ENCODE data around the gene FAM83C. TPM values are rescaled to one million over a fixed set of nuclear protein-coding genes. Genes with fewer than 3 reads are reported as not detected.

Gene FAM83C
- total and polyA plus RNA-seq, 10 of the 15 experiments (the other 5 are each of a cell fraction or from before 2014, with no cell fraction given), result not detected

DNA sequence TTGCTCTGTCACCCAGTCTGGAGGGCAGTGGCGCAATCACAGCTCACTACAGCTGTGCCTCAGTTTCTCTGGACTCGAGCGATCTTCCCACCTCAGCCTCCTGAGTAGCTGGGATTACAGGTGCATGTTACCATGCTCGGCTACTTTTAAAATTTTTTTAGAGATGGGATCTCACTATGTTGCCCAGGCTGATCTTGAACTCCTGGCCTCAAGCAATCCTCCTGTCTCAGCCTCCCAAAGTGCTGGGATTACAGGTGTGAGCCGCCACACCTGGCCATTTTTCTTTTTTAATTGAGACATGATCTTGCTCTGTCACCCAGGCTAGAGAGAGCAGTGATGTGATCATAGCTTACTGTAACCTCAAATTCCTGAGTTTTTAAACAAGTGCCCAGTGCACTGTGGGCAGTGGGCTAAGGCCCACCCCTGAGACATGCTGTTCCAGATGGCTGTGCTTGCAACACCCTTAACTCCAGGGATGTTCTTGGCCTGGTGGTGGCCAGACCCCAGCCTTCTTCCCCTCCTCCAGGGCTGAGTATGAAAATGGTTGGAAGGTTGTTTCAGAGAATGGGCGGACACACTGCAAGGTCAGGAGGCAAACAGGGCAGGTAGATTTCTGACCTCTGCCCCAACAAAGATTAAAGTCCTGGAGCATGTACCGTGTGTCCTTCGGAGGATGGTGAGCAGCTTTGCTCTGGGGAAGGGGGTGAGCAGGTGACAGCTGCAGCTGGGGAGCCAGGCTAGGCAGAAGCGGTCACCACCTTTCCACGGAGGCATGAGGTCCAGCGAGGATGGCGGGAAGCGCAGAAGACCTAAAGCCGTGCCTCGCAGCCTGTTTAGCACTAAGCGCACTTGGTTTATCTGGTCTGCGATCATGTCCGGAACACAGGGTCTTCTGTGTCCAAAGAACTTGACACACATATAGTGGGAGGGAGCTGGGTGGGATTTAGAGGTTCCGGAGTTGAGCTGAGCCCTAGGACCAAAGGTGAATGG lies 1.4 kb upstream of the FAM83C start (continued):
- TF ChIP-seq BCLAF1 (IDR thresholded peaks at IDR 0.05) (no peak), NFYB (IDR thresholded peaks at IDR 0.05; ENCODE audit: insufficient read depth, low read depth, low read length) (no peak), TAF1 (IDR thresholded peaks at IDR 0.05; ENCODE audit: borderline replicate concordance, low read depth, low read length) (no peak)

- in situ Hi-C loops (cut with MboI), result no loop called here
- no TSS peak for BruUV-seq (replicated peaks)
- H3K4me2 ChIP-seq (ENCODE audit: control insufficient read depth, insufficient read depth), result no peak overlapping the region
- no peaks in the 10 kb centered on the region for H3K4me1 ChIP-seq (ENCODE audit: control insufficient read depth, insufficient read depth, low read length)
- 46% methylated on average over 23 of the region's 23 CpGs for WGBS (ENCODE audit: insufficient coverage, insufficient replicate concordance, low lambda C conversion rate, missing lambda C conversion rate)
- TF ChIP-seq, protein P1, sequence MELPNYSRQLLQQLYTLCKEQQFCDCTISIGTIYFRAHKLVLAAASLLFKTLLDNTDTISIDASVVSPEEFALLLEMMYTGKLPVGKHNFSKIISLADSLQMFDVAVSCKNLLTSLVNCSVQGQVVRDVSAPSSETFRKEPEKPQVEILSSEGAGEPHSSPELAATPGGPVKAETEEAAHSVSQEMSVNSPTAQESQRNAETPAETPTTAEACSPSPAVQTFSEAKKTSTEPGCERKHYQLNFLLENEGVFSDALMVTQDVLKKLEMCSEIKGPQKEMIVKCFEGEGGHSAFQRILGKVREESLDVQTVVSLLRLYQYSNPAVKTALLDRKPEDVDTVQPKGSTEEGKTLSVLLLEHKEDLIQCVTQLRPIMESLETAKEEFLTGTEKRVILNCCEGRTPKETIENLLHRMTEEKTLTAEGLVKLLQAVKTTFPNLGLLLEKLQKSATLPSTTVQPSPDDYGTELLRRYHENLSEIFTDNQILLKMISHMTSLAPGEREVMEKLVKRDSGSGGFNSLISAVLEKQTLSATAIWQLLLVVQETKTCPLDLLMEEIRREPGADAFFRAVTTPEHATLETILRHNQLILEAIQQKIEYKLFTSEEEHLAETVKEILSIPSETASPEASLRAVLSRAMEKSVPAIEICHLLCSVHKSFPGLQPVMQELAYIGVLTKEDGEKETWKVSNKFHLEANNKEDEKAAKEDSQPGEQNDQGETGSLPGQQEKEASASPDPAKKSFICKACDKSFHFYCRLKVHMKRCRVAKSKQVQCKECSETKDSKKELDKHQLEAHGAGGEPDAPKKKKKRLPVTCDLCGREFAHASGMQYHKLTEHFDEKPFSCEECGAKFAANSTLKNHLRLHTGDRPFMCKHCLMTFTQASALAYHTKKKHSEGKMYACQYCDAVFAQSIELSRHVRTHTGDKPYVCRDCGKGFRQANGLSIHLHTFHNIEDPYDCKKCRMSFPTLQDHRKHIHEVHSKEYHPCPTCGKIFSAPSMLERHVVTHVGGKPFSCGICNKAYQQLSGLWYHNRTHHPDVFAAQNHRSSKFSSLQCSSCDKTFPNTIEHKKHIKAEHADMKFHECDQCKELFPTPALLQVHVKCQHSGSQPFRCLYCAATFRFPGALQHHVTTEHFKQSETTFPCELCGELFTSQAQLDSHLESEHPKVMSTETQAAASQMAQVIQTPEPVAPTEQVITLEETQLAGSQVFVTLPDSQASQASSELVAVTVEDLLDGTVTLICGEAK (IDR thresholded peaks at IDR 0.05; ENCODE audit: borderline replicate concordance), result no peak
- TF ChIP-seq SMAD5 (IDR thresholded peaks at IDR 0.05; ENCODE audit: low read depth), result no peak
- no peak for TF ChIP-seq ZNF622 (IDR thresholded peaks at IDR 0.05)
- TF ChIP-seq TBL1XR1 (IDR thresholded peaks at IDR 0.05; ENCODE audit: low read depth, low read length), result no peak
- no peak for TF ChIP-seq PAX8 (IDR thresholded peaks at IDR 0.05)
- TF ChIP-seq BRCA1 (IDR thresholded peaks at IDR 0.05; ENCODE audit: low read depth, low read length), result no peak
- no peak for TF ChIP-seq HDAC6 (IDR thresholded peaks at IDR 0.05; ENCODE audit: unreplicated experiment)
- no peak for TF ChIP-seq MTA2 (IDR thresholded peaks at IDR 0.05; ENCODE audit: low read depth)
- TF ChIP-seq E2F4 (IDR thresholded peaks at IDR 0.05; ENCODE audit: low read depth, low read length), result no peak
- H3K36me3 ChIP-seq (ENCODE audit: control insufficient read depth in 2 of 2, insufficient read depth in 2 of 2, low read length in 1 of 2), result no peaks in the 10 kb centered on the region
- H4K20me1 ChIP-seq (ENCODE audit: control insufficient read depth, insufficient read depth), result no peaks in the 10 kb centered on the region
- no peaks in the 10 kb centered on the region for H3K79me2 ChIP-seq (ENCODE audit: control insufficient read depth, insufficient read depth, low read length)
- ChIA-PET SMC1A (ENCODE audit: uncharacterized antibody, unreplicated experiment) (no interaction called here), POLR2A (no interaction called here), CTCF (interaction anchor here (1.0 to 1.4 kb wide), 2 partner anchors 11 to 13 kb away, joined by 3 to 5 read pairs; no protein-coding TSS in a partner anchor), RAD21 (ENCODE audit: unreplicated experiment) (no interaction called here)
- no peaks in the 10 kb centered on the region for H3K27me3 ChIP-seq (replicated peaks in 1 of 2; ENCODE audit: control insufficient read depth in 2 of 2, insufficient read depth in 2 of 2, low read length in 1 of 2)
- FAIRE-seq (no peak), DNase-seq (ENCODE audit: low read depth, low spot score) (no peak), ATAC-seq (no peak)
- H3K27ac ChIP-seq (ENCODE audit: control insufficient read depth, insufficient read depth), result no peak overlapping the region
- H3K4me3 ChIP-seq, result no peak overlapping the region
- no peaks in the 10 kb centered on the region for H3K9me3 ChIP-seq (replicated peaks; ENCODE audit: control insufficient read depth, insufficient read depth, low read length)
- H2AFZ ChIP-seq (ENCODE audit: control insufficient read depth, low read depth, low read length), result no peak overlapping the region
- no peak overlapping the region for H3K9ac ChIP-seq (ENCODE audit: control insufficient read depth, insufficient read depth, low read length)
- intact Hi-C loops (cut with micrococcal nuclease; ENCODE audit: unreplicated experiment), result no loop called here
Observed at GRCh38 chr20:35292504-35293285, 470 bp upstream of the FAM83C start.
